Fibroblast of skin of right biceps (primary cell): ENCODE results near the gene REPS1.
"Not testable (repeated sequence)": the region's sequence is repeated elsewhere in the genome, so short reads cannot be mapped to it uniquely, and the experiment has no call there.

Experiments used
- DNase-seq: peaks from one replicate; pipeline ENCODE4 v3.0.0-alpha.2; 2013

REPS1 gene

DNA sequence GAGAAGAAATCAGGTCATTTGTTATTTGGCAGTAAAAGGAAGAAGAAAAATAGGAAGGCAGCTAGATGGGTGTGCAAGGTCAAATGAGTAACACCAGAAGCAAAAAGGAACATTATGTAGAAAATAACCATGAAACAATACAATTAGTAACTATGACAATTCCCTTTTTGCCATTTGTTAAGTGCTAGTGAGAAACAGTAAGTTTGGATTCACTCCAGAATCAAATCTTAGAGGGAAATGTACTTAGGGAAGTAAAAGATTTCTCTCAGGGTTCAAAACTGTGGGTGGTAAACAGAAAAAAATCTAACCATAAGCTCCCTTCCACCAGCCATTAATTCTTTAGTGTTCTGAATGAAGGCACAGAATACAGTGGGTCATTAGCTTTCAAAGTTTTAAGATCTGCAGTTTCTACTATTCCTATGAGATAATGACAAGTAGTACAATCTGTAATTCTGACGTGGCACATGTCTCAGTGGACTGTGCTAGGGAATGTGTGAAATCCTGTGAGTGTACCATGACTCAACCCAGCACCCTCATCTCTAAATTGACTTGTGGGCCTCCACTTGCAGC is 17.1 kb downstream of the REPS1 start:
- peak; percentile 96 for DNase-seq

DNA sequence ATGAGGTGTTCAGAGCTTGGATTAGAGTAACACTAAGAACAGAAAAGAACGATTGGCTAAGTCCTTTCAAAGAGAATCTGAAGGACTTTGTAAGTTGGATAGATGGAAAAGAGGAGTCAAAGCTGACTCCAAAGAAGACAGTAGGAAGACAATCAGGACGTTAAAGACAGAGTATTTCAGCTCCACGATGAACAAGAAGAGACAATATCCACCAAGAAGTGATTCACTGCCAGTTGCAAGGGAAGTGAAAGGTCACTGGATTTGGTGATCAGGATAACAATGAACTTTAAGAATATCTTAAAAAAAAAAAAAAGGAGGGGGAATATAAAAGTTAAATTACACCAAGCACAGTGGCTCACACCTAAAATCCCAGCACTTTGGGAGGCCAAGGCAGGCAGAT is 17.9 kb downstream of the REPS1 start:
- DNase-seq = no peak

DNA sequence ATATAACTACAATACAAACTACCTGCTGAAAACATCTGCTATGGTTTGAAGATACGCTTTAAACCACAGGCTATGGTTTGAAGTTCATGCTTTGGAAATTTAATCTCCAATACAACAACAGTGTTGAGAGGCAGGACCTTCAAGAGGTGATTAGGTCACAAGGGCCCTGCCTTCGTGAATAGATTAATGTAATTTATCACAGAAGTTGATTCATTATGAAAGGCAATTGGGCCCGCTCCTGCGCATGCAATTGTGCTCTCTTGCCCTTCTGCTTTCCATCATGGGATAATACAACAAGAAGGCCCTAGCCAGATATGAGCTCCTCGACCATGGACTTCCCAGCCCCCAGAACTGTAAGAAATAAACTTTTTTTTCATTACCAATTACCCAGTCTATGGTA is 21.2 kb downstream of the REPS1 start:
- no peak for DNase-seq

DNA sequence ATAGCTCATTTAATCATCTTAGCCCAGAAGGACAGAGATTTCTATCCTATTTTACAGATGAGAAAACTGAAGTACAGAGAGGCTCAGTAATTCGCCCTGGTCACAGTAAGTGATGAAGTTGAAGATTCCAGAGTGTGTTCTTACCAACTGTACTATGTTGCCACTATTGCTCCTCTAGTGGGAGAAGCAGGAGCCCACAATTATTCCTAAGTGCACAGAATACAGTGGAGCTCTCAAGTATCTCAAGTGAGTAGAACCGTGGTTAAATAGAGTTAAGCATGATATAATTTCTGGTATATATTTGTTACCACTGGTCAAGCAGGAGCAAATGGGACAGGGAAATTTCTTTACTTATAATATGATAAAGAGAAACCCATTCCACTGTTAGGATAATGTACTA is 22.1 kb downstream of the REPS1 start:
- no peak for DNase-seq

DNA sequence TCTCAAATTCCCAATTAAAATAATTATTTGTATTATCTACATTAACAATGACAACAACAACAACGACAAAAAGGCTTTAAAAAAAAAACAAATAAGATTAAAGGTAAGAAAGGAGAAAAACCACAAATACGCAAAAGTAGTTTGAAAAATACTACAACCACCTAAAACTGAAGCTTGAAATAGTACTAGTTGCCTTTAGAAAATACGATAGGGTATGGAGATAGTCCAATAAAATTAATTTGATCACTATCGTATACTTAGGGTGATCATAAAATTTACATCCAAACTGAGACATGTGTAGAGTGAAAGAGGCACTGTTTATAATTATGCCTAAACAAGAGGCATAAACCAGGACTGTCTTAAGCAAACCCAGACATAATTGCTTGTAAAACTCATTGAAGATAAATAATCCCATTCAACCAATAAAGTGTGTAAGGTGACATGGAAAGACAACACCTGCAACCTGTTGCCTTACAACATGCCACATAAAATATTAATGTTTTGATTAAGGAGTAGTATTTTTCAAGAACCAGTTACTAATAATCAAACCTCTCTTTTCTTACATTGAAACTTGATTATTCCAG is 22.7 kb downstream of the REPS1 start:
- DNase-seq = no peak

DNA sequence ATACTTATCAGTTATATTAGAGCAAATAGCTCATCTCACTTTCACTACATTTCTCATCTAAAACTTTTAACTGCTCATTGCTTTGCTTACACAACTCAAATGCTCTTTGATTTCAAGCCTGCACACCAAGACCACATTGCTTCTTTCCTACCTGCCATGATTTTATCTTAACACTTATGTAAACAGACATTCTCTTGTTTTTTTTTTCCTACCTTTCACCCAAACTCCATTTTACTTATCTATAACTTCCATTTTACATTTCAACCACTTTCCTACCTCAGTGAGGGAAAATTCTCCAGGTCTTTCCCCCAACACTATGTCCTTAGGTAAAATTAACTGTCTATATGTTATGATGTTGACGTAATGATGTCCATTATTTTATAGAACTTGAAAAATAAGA is 24.0 kb downstream of the REPS1 start:
- DNase-seq = no peak

DNA sequence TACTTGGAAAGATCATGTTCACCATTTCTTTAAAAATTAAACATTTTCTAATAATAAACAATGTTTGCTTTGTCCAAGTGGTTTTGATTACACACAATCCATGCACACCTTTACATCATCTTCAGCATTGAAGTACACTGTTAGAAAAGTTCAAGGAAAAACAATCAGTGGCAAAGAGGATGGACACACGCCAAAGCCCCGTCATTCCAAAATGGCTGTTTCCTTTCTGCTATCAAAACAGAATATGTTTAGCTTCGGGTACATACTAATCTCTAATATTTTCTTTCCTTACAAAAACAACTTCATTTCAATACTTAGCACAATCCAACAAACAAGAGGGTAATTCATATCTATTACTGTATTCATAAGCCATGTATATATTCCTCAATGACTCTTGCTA is 24.5 kb downstream of the REPS1 start:
- DNase-seq = no peak

DNA sequence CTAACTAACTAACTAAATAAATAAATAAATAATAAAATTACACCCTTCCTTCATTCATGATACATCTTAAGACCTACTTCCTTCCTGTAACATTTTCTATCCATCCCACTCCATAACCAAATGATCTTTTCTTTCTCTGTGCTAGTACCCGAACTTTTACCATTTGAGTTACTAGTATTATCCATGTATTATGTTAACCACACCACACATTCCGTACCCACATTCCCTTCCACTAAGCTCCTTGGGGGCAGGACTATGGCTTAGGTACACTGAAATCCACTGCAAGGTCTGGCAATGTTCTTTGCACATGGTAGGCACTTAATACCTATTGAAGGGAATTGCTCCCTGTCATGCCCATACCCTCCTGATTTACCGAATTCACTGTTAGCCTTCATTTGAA is 24.9 kb downstream of the REPS1 start:
- DNase-seq = no peak

DNA sequence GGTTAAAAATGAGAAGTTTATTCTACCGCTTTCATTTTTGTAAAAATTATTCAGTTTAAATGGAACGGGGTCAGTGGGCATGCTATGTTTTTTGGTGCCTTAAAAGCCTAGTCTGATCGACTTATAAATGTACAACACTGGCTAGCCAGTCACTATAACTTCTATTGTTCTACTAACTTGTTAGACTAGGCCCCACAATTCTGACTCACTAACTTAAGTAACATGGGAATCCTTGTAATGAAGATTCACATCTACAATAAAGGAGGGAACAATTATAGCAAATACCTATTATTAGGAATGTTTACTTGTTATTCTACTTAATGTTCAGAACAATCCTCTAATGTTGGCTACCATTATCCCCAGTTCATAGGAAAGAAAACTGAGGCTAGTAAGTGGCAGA is 28.5 kb downstream of the REPS1 start:
- DNase-seq = no peak

DNA sequence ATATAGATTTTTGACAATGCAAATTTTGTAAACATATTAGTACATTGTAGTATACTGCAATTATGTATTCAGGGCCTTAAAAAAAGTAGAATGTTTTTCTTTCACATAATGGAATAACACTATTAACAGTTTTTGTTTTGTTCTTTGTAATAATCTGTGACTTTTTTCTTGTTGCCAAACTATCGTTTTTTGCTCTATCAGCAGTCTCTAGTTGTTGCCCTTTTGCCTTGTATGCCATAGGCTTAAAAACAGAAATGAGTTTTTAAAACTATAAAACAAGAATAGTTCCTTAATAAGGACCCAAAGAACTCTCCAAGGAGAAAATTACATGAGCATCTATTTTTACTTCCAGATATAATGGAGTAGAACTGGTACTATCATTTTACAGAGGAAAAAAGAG is 29.5 kb downstream of the REPS1 start:
- DNase-seq = no peak

DNA sequence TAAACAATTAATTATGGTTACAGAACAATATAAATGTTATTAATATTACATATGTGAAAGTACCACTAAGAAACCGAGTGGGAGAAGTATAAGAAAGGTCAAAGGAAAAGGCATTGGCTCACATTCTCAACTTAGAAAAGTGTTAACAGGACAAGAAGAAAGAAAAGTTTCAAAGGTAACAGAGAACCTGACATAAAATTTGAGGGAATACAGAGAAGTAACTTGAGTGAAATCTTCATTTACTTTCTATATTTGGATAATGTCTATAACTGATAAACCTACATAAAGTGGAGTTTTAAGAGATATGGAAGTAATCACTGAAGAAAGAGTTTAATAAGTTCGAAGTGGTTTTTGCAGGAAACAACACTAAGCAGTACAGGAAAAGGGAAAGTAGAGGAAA is 30.1 kb downstream of the REPS1 start:
- no peak for DNase-seq

DNA sequence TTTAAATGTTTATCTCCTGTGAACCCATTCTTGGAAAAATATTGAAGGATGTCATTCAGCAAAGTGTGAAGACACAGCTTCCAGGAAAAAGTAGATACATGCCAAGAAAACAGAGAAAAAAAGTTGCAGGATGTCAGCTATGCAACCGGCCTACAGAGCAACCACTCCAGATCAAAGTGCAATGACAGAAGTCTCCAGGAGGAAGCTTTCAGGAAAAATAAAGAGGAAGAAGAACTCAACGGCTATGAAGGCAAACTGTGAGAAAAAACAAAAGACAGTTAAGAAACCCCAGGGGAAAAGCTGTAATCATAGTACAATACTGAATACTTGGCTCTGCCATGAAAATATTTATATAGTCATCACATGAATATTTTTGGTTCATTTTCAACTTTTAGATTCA is 30.6 kb downstream of the REPS1 start:
- DNase-seq = peak; percentile 58

DNA sequence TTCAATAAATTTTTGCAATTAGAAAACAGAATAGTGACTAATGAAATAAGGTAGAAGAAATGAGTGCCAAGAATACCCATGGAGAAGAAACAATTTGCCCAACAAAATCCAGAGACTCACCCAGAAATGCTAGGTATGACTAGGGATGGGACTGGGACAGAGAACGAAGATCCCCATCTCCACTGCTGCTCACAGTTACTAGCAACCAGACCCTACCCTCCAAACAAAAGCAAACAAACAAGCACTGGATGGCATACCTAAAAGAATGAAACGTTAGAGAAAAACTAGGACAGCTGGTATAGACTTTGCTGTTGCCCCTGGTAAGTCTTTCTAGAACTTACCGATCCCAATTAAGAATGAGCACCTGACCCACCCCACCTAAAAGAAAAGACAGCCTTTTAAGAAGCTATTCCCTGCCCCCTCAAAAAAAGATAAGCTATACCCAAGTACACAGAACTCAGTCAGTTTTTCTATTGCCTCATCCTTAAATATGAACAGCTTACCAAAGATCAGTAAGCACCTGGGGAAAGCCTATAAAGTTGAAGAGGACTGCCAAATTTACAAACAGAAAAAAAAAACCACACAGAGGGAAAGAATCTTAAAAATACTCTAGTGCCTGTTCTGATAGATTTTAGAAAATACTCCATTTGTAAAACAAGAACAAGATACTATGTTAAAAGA is 31.7 kb downstream of the REPS1 start:
- DNase-seq = no peak

DNA sequence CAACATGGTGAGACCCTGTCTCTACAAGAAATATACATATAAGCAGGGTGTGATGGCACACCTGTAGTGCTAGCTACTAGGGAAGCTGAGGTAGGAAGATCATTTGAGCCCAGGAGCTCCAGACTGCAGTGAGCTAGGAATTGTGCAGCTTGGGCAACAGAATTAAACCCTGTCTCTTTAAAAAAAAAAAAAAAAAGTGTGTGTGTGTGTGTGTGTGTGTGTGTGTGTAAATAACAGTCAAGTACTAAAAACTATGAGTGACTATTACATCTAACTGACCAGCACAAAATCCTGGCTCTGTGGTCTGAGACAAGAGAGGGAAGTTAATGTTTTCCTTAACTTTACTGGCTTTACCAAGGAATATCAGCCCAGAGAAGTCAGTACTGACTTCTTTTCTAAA is 32.8 kb downstream of the REPS1 start:
- no peak for DNase-seq

DNA sequence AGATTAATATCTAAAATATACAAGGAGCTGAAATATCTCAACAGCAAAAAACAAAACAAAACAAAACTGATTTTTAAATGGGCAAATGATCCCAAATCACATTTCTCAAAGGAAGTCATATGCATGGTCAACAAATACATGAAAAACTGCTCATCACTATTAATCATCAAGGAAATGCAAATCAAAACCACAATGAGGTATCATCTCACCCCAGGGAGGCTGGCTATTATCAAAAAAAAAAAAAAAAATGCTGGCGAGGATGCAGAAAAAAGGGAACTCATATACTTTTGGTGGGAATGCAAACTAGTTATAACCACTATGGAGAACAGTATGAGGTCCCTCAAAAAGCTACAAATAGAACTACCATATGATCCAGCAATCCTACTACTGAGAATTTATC is 34.6 kb downstream of the REPS1 start:
- peak; percentile 77 for DNase-seq

DNA sequence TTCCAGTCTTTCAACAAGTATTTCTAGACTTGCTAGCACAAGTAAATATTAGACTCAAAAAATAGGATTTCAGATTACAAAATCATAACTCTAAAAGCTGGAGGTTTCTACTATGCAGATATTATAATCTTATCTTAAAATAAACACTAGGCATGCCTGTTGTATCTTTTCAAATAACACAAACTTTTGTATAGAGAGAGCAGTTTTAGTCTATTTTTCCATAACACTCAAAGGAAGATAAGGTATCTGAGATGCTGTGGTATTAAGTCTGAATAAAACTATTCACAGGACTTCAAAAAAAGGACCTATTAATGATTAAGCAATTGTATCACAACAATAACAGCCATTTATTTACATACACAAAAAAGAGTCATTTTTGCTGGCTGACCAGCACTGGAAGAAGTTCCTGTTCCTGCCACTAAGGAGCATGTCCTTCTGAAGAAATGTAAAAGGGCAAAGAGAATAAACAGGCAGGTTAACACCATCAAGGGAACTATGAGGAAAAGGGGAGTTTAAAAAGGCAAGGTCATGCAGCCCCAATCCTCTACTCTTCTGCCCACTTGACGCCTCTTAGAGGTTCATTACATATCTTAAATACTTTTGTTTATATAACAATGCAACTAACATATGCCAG is 39.4 kb downstream of the REPS1 start:
- no peak for DNase-seq

DNA sequence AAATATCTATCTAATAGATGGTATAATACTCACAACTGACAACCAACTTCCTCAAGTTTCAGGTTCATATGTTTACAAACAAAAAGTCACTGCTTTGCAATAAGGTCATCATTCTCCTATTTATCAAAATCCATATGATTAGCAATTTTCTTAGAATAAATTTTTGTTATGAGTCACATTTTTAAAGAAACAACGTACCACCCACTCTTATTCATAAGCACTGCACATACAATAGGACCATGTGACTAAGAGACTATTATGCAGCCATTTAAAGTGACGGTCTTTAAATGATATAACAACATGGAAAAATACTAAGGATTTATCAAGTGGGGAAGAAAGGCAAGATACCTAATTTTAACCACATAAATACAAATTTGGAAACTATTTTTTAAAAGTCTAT is 40.0 kb downstream of the REPS1 start:
- DNase-seq = no peak

DNA sequence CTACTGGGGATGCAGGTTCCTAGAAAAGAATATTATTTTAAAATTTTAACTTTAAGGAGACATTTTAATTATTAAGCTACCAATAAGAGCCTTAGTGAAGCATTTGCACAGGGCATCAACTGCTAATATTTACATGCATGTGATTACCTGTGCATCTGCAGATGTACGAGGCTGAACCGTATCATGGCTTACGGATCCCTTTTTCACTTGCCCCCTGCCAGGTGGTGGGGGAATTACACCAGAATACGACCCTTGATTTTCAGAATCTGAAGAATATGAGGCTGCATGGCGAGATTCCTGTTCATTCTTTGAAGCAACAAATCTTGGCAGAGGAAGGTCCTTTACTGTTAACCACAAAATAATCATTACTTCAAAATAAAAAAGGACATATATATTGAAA is 42.7 kb downstream of the REPS1 start:
- no peak for DNase-seq

DNA sequence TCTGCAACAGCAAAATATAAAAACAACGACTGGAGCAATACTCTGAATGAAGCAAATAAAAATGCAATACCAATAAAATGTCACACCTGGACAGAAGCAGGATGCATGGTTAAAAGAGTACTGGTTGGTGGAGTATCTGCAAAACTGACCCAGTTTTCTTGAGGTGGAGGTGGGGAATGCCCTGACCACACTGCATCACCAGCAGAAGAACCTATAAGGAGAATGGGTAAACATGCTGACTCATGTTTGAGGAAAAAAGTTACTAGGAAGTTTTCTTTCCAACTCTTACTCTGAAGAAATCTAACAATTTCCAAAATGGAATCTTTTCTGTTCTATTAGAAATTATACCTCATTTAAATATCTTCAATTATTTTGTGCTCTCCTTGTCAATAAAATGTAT is 43.6 kb downstream of the REPS1 start:
- DNase-seq = peak; percentile 46

DNA sequence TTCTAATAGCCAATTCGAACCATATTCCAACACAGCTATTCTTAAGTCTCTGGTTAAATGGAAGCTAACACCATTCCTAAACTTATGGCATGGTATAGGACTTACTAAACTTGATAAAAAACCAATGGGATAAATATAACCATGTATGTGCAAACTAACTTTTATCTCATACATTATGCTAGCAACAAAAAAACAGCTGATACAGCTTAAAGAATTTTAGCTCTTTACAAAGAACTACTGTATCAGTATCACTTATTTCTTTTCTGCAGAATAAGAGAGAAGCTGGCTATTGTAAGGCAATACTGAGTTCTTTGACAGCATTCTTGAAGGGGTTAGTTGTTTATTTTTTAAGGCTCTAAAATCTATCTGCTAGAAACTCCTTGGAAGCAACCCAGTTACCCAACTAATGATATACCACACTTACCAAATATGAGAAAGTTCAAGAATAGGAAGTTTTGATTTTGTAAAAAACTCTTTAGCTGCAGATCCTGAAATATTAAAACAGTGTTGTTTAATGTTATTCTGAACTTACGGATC is 44.9 kb downstream of the REPS1 start:
- no peak for DNase-seq

DNA sequence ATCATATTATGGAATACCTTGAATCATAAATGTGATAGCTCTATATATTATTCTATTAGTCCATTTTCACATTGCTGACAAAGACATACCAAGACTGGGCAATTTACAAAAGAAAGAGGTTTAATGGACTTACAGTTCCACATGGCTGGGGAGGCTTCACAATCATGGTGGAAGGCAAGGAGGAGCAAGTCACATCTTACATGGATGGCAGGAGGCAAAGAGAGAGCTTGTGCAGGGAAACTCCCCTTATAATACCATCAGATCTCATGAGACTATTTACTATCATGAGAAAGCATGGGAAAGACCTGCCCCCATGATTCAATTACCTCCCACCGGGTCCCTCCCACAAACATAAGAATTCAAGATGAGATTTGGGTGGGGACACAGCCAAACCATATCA is 51.2 kb downstream of the REPS1 start:
- DNase-seq = not testable (repeated sequence)

DNA sequence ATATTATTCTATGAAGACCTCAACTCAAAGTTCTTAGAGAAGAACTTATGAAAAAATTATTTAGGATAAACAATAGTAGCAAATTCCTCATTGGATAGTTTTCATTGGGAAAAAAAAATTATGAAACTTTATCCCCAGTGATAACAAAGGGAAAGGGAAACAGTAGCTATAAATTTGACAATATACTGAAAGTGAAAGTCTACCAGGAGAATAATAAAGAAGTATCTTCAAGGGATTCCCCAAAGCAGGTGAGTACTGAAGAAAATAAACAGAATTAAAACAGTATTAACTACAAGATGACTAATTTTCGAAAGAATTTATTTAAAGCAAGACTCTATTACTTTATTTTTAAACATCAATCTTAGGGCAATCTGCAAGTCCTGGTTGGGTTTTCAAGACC is 56.4 kb downstream of the REPS1 start:
- no peak for DNase-seq

DNA sequence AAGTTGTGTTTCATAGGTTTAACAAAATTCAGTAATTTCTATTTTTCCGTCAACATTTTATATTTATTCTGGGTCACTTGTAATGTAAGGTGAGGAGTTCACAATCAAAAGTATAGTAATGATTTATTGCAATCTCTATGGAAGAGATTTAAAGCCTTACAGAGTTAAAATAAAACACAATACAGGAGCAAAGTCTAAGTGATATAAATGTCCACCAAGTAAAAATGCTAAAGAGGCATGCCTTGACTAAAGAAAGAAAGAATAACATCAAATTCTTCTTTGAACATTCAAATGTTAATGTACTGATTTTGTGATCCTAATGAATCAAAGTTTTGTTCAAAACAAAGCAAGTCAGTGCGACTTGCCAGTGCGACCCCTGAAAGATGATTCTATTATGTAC is 61.5 kb downstream of the REPS1 start:
- no peak for DNase-seq

DNA sequence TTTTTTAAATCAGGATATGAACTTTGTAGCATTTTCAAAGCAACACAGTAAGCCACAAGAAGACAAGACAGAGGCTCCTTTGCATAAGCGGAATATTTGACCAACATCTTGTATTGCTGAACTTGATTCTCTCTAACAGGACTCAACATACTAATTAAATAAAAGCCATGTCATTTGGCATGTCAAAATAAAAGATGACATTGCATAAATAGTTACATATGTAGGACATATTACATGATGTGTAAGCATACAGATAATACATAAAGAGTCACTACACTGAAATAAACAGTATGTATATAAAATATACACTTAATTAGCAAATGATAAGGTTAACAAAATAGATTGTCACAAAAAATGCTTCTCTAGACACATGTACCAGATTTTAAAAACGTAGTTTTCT is 62.2 kb downstream of the REPS1 start:
- no peak for DNase-seq
